Measurements from ENCODE around the gene ATXN7L1. TPM values are rescaled to one million over a fixed set of nuclear protein-coding genes. Genes with fewer than 3 reads are reported as not detected.

The ATXN7L1 gene
- total and polyA plus RNA-seq, 2 of the 13 experiments (the other 11 are each of a cell fraction or from before 2014, with no cell fraction given) = 4.1 to 7.8 TPM

DNA sequence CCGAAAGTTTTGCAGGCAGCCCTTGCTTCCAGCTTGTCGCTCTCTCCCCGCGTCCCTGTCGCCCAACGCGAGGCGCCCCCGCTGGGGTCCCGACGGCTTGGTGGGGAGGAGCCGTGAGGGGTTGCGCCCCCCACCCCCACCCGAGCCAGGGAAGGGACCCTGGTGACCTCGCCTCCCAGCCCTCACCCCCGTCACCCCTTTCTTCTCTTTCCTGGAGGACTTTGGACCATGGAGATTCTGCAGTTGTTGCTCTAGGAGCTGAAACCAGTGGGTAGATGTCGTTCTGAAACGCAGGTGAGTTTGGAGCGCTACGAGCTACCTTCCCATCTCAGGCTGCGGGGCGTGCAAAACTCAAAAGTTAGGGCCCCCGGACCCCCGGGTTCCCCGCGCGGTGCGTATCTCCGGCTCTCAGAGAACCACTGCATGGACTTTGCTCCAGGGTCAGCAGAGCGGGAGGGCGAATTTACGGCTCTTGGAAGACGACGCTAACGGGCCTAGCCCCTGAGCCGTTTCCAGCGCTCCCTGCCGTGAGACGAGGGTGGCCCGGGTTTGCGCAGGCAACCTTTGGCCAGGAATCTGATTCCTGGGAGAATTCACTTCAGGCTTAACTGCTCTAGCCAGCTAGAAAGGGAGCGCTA lies 684 bp upstream of the ATXN7L1 start (continued):
- no peak for TF ChIP-seq MAFF (IDR thresholded peaks at IDR 0.05; ENCODE audit: low read depth, low read length)
- TF ChIP-seq FOXA3 (CRISPR knock-in tag; IDR thresholded peaks at IDR 0.05) = no peak
- TF ChIP-seq PTBP1 (IDR thresholded peaks at IDR 0.05; ENCODE audit: low read depth, low read length, poor library complexity, severe bottlenecking) = no peak
- TF ChIP-seq, protein P1, sequence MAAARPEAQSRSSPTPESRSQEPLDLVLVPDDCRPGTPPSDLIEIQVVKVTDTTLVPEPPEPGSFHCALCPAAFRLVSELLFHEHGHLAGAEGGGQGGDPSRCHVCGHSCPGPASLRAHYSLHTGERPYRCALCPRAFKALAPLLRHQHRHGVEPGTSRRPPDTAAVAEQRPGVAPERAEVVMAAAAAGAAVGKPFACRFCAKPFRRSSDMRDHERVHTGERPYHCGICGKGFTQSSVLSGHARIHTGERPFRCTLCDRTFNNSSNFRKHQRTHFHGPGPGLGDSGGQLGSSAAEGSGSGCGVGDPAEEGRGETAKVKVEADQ (CRISPR knock-in tag; IDR thresholded peaks at IDR 0.05; ENCODE audit: borderline replicate concordance) = no peak
- no peak for TF ChIP-seq U2AF2 (IDR thresholded peaks at IDR 0.05; ENCODE audit: low read depth, low read length)
- TF ChIP-seq ZNF530 (CRISPR knock-in tag; IDR thresholded peaks at IDR 0.05; ENCODE audit: low read depth) = peak; percentile 26; the same call in 1 of the 2 replicates
- no peak for TF ChIP-seq MAZ (IDR thresholded peaks at IDR 0.05; ENCODE audit: borderline replicate concordance, low read depth, low read length)
- TF ChIP-seq MAZ (CRISPR knock-in tag; IDR thresholded peaks at IDR 0.05; ENCODE audit: low read depth) = 0 out of 2 replicates have a peak, but pooled peaks have one; percentile 12
- no peak for TF ChIP-seq ZNF713 (CRISPR knock-in tag; IDR thresholded peaks at IDR 0.05)
- TF ChIP-seq CHD4 (IDR thresholded peaks at IDR 0.05; ENCODE audit: borderline replicate concordance, low read length) = no peak
- TF ChIP-seq ZNF121 (CRISPR knock-in tag; IDR thresholded peaks at IDR 0.05) = no peak
- TF ChIP-seq EHMT2 (IDR thresholded peaks at IDR 0.05; ENCODE audit: borderline replicate concordance, low read depth, low read length) = no peak
- TF ChIP-seq, protein P2, sequence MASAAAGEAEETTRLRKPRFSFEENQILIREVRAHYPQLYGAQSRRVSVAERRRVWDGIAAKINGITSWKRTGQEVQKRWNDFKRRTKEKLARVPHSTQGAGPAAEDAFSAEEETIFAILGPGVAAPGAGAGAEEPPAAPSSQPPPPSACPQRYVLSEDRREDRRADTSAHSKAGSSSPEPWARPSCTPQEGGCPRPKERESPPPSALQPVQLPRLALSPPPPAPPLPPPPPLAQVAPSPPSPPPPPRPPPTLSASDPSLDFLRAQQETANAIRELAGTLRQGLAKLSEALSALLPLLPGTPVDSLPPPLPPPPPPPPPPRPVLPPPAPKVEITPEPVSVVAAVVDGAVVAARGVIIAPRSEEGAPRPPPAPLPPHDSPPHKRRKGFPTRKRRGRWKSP (CRISPR knock-in tag; IDR thresholded peaks at IDR 0.05) = peak; percentile 95
- 0 out of 2 replicates have a peak, but pooled peaks have one; percentile 34 for TF ChIP-seq ELF3 (CRISPR knock-in tag; IDR thresholded peaks at IDR 0.05)
- TF ChIP-seq, protein P3, sequence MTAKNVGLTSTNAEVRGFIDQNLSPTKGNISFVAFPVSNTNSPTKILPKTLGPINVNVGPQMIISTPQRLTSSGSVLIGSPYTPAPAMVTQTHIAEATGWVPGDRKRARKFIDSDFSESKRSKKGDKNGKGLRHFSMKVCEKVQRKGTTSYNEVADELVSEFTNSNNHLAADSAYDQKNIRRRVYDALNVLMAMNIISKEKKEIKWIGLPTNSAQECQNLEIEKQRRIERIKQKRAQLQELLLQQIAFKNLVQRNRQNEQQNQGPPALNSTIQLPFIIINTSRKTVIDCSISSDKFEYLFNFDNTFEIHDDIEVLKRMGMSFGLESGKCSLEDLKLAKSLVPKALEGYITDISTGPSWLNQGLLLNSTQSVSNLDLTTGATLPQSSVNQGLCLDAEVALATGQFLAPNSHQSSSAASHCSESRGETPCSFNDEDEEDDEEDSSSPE (CRISPR knock-in tag; IDR thresholded peaks at IDR 0.05) = no peak; the same call in 1 of the 2 replicates
- no peak for TF ChIP-seq ZSCAN9 (CRISPR knock-in tag; IDR thresholded peaks at IDR 0.05; ENCODE audit: borderline replicate concordance)
- TF ChIP-seq RARA (CRISPR knock-in tag; IDR thresholded peaks at IDR 0.05) = peak; percentile 34; the same call in 1 of the 2 replicates
- TF ChIP-seq, protein P4, sequence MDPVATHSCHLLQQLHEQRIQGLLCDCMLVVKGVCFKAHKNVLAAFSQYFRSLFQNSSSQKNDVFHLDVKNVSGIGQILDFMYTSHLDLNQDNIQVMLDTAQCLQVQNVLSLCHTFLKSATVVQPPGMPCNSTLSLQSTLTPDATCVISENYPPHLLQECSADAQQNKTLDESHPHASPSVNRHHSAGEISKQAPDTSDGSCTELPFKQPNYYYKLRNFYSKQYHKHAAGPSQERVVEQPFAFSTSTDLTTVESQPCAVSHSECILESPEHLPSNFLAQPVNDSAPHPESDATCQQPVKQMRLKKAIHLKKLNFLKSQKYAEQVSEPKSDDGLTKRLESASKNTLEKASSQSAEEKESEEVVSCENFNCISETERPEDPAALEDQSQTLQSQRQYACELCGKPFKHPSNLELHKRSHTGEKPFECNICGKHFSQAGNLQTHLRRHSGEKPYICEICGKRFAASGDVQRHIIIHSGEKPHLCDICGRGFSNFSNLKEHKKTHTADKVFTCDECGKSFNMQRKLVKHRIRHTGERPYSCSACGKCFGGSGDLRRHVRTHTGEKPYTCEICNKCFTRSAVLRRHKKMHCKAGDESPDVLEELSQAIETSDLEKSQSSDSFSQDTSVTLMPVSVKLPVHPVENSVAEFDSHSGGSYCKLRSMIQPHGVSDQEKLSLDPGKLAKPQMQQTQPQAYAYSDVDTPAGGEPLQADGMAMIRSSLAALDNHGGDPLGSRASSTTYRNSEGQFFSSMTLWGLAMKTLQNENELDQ (CRISPR knock-in tag; IDR thresholded peaks at IDR 0.05; ENCODE audit: borderline replicate concordance) = no peak
- peak; percentile 87; the same call in 1 of the 2 replicates for TF ChIP-seq NRL (CRISPR knock-in tag; IDR thresholded peaks at IDR 0.05; ENCODE audit: borderline replicate concordance)
- TF ChIP-seq GATAD2A (CRISPR knock-in tag; IDR thresholded peaks at IDR 0.05) = peak; percentile 39
- no peak for TF ChIP-seq ZKSCAN8 (CRISPR knock-in tag; IDR thresholded peaks at IDR 0.05; ENCODE audit: borderline replicate concordance)
- TF ChIP-seq, protein P5, sequence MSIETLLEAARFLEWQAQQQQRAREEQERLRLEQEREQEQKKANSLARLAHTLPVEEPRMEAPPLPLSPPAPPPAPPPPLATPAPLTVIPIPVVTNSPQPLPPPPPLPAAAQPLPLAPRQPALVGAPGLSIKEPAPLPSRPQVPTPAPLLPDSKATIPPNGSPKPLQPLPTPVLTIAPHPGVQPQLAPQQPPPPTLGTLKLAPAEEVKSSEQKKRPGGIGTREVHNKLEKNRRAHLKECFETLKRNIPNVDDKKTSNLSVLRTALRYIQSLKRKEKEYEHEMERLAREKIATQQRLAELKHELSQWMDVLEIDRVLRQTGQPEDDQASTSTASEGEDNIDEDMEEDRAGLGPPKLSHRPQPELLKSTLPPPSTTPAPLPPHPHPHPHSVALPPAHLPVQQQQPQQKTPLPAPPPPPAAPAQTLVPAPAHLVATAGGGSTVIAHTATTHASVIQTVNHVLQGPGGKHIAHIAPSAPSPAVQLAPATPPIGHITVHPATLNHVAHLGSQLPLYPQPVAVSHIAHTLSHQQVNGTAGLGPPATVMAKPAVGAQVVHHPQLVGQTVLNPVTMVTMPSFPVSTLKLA (IDR thresholded peaks at IDR 0.05) = no peak
- TF ChIP-seq SMAD3 (CRISPR knock-in tag; IDR thresholded peaks at IDR 0.05) = no peak
